HepG2 (cell line): ENCODE measurements around the gene KIF23. TPM values are rescaled to one million over a fixed set of nuclear protein-coding genes. Genes with fewer than 3 reads are reported as not detected.

ENCODE experiments used
- ATAC-seq: fragments of 200-7000 bp; cut with Tn5 transposase; 3 replicates; pipeline ENCODE4 v1.9.1; 2020; ENCODE audit warnings: mild to moderate bottlenecking, moderate library complexity
- BruUV-seq: library from RNA; stranded (reverse); fragments of 400-500 nt; replicated peaks from 2 replicates; lab custom pipeline; 2021; lab: Mats Ljungman, UMichigan
- CTCF ChIA-PET: fragments of 300-600 bp; formaldehyde crosslinking; extraction: SDS; loops from one replicate; lab custom pipeline; 2021; ENCODE audit warnings: low total read pairs, inconsistent platforms, low intra/inter-chr PET ratio; lab: Yijun Ruan, JAX
- POLR2A ChIA-PET: fragments of 350-600 bp; sonication (Branson Sonifier 250); formaldehyde crosslinking; loops from one replicate; lab custom pipeline; 2020; ENCODE audit warnings: antibody characterized with exemption, inconsistent platforms; lab: Yijun Ruan, JAX
- DNase-seq: peaks from one replicate; pipeline ENCODE4 v3.0.0-alpha.2; 2015; ENCODE audit warnings: low spot score
- FAIRE-seq: peaks from 3 replicates; lab custom pipeline; 2011; peaks lifted over from hg19 to GRCh38; lab: Jason Lieb, UNC
- H2AFZ ChIP-seq: one replicate; pipeline ENCODE4 v1.6.1; 2011; ENCODE audit warnings: low read length, inconsistent platforms
- H3K27ac ChIP-seq: fragments of 300-600 bp; 3 replicates; pipeline ENCODE4 v1.8.0; 2011; ENCODE audit warnings: mixed run types, mild to moderate bottlenecking, mixed read lengths, low read length, inconsistent platforms; ENCODE audit not compliant: insufficient read depth; ENCODE audit errors: extremely low read length
- H3K27me3 ChIP-seq, 2 experiments: fragments of 200-600 bp in 1 of 2; 2 replicates in 1 of 2; 3 replicates in 1 of 2; pipeline versions ENCODE4 v1.6.0 to v1.8.0; 2011; ENCODE audit warnings: low read length in 2 of 2, mild to moderate bottlenecking in 2 of 2, moderate library complexity in 2 of 2, inconsistent platforms in 1 of 2; ENCODE audit not compliant: insufficient read depth in 2 of 2, control insufficient read depth in 1 of 2
- H3K36me3 ChIP-seq, 2 experiments: fragments of 200-600 bp in 1 of 2; replicated peaks in 1 of 2; 2 replicates in 1 of 2; 3 replicates in 1 of 2; pipeline versions ENCODE4 v1.5.1 to v1.8.0; 2011; ENCODE audit warnings: low read length in 2 of 2, inconsistent platforms in 1 of 2; ENCODE audit not compliant: insufficient read depth in 2 of 2, control insufficient read depth in 1 of 2
- H3K4me1 ChIP-seq: 2 replicates; pipeline ENCODE4 v1.5.1; 2012; ENCODE audit warnings: low read length, inconsistent platforms; ENCODE audit not compliant: insufficient read depth
- H3K4me2 ChIP-seq: 2 replicates; pipeline ENCODE4 v1.6.0; 2011; ENCODE audit warnings: low read depth, low read length, inconsistent platforms
- H3K4me3 ChIP-seq, 3 experiments: fragments of 200-600 bp in 1 of 3; sonication (generic), shearing (Covaris generic) in 1 of 3; replicated peaks in 1 of 3; 2 replicates each; pipeline ENCODE4 v1.5.1; 2011 to 2016; ENCODE audit warnings: low read length in 3 of 3, inconsistent platforms in 2 of 3, low read depth in 2 of 3, mild to moderate bottlenecking in 2 of 3, control low read depth in 1 of 3, mixed read lengths in 1 of 3; ENCODE audit not compliant: insufficient read depth in 1 of 3
- H3K79me2 ChIP-seq: one replicate; pipeline ENCODE4 v1.6.1; 2011; ENCODE audit warnings: low read length, inconsistent platforms; ENCODE audit not compliant: insufficient read depth
- H3K9ac ChIP-seq: 2 replicates; pipeline ENCODE4 v1.6.0; 2011; ENCODE audit warnings: mild to moderate bottlenecking, low read depth, low read length, inconsistent platforms; ENCODE audit not compliant: insufficient read depth
- H3K9me3 ChIP-seq: 2 replicates; pipeline ENCODE4 v1.5.1; 2012; ENCODE audit warnings: mild to moderate bottlenecking, low read length
- H4K20me1 ChIP-seq: 2 replicates; pipeline ENCODE4 v1.6.0; 2011; ENCODE audit warnings: inconsistent platforms, mild to moderate bottlenecking, low read length, moderate library complexity; ENCODE audit not compliant: insufficient read depth
- ASH2L ChIP-seq: fragments of 300-600, 200-600 bp; sonication (generic); IDR thresholded peaks from 2 replicates; pipeline ENCODE4 v1.7.0; 2017; ENCODE audit warnings: low read depth, mild to moderate bottlenecking, moderate library complexity, mixed read lengths, low read length; ENCODE audit not compliant: insufficient read length
- NR0B2 ChIP-seq: sonication (generic); formaldehyde crosslinking; IDR thresholded peaks from 2 replicates; pipeline ENCODE4 v1.4.0; 2020; ENCODE audit warnings: mild to moderate bottlenecking, missing genetic modification reagents
- WGBS: methylation state at CpG from one replicate; pipeline ENCODE4 v1.1.6; 2017; ENCODE audit warnings: low lambda C conversion rate; 5-methylcytosine and 5-hydroxymethylcytosine counted together
- in situ Hi-C: cut with HindIII; loops from 2 replicates; pipeline ENCODE4 v1.10.0; 2017; ENCODE audit warnings: low pct_unique_long_range_greater_than_20kb; ENCODE audit not compliant: extremely low pct_ligation_motif_present
- intact Hi-C: fragments of 100-400 bp; cut with micrococcal nuclease; formaldehyde crosslinking; loops from one replicate; pipeline ENCODE4 v1.10.0; 2022; ENCODE audit not compliant: unreplicated experiment
- polyA plus RNA-seq, 8 experiments: library from polyadenylated mRNA; depleted of rRNA in 3 of 8; stranded (reverse) in 7 of 8; unstranded in 1 of 8; fragments of >200 nt; fragmentation: Illumina TruSeq in 4 of 8; extraction: Trizol in 4 of 8; gene quantifications; 2 replicates each; pipeline versions ENCODE4 v1.2.1 to v1.2.3, GENCODE V29; 2011 to 2016; ENCODE audit warnings: low read depth in 4 of 8, missing spikeins in 1 of 8, mixed read lengths in 1 of 8; ENCODE audit not compliant: insufficient read depth in 1 of 8
- total RNA-seq, 5 experiments: library from RNA; depleted of rRNA; stranded (reverse); fragments of >200 nt; fragmentation: Illumina TruSeq; extraction: Trizol; gene quantifications; 2 replicates each; pipeline ENCODE4 v1.2.3, GENCODE V29; 2016; ENCODE audit warnings: low read depth in 1 of 5
- TF ChIP-seq, protein P1 (sequence below): sonication (generic); formaldehyde crosslinking; IDR thresholded peaks from 2 replicates; pipeline ENCODE4 v1.4.0; 2020; ENCODE audit warnings: missing genetic modification reagents

The KIF23 gene
- total and polyA plus RNA-seq, 2 of the 13 experiments (the other 11 are each of a cell fraction or from before 2014, with no cell fraction given), result 11.3 to 38.1 TPM

DNA sequence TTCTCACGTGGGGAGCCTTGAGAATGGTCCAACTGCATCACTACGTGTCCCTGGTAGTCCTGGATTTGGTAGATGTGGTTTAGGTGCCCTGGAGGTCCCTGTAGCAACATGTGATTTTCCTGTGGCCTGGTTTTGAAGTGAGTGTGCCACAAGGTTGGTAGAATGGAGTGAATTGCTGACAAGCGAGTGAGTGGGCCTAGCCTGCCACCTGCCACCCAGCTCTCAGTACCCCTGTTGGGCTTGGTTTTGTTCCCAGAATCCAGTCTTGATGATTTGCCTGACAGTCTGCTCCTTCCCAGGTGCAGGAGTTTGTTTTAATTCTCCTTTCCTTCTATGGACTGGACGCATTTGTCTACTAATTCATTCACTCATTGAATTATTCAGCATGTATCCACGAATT is 57.9 kb downstream of the KIF23 start:
- POLR2A ChIA-PET, result no interaction called here
- Histone ChIP-seq H3K4me1 (no peaks in the 10 kb centered on the region), H2AFZ (no peak overlapping the region), H3K9ac (no peak overlapping the region), H3K27me3 (peaks cover 6 to 57% of the 10 kb centered on the region in 2 experiments), H3K36me3 (no peaks in the 10 kb centered on the region), H3K4me3 (no peak overlapping the region), H3K9me3 (no peaks in the 10 kb centered on the region), H3K4me2 (no peak overlapping the region), H3K27ac (no peak overlapping the region), H4K20me1 (no peaks in the 10 kb centered on the region; the same call in 1 of the 2 replicates), H3K79me2 (no peaks in the 10 kb centered on the region)
- FAIRE-seq (no peak), ATAC-seq (no peak), DNase-seq (no peak)
- in situ Hi-C loops (loop anchor here (10.0 to 25.0 kb wide), 3 partner anchors 615 to 883 kb away; partner anchors contain the start of genes ANP32A and TLE3), intact Hi-C loops (no loop called here)
- TF ChIP-seq NR0B2 (CRISPR knock-in tag) (no peak), ASH2L (no peak)
- TF ChIP-seq, protein P1, sequence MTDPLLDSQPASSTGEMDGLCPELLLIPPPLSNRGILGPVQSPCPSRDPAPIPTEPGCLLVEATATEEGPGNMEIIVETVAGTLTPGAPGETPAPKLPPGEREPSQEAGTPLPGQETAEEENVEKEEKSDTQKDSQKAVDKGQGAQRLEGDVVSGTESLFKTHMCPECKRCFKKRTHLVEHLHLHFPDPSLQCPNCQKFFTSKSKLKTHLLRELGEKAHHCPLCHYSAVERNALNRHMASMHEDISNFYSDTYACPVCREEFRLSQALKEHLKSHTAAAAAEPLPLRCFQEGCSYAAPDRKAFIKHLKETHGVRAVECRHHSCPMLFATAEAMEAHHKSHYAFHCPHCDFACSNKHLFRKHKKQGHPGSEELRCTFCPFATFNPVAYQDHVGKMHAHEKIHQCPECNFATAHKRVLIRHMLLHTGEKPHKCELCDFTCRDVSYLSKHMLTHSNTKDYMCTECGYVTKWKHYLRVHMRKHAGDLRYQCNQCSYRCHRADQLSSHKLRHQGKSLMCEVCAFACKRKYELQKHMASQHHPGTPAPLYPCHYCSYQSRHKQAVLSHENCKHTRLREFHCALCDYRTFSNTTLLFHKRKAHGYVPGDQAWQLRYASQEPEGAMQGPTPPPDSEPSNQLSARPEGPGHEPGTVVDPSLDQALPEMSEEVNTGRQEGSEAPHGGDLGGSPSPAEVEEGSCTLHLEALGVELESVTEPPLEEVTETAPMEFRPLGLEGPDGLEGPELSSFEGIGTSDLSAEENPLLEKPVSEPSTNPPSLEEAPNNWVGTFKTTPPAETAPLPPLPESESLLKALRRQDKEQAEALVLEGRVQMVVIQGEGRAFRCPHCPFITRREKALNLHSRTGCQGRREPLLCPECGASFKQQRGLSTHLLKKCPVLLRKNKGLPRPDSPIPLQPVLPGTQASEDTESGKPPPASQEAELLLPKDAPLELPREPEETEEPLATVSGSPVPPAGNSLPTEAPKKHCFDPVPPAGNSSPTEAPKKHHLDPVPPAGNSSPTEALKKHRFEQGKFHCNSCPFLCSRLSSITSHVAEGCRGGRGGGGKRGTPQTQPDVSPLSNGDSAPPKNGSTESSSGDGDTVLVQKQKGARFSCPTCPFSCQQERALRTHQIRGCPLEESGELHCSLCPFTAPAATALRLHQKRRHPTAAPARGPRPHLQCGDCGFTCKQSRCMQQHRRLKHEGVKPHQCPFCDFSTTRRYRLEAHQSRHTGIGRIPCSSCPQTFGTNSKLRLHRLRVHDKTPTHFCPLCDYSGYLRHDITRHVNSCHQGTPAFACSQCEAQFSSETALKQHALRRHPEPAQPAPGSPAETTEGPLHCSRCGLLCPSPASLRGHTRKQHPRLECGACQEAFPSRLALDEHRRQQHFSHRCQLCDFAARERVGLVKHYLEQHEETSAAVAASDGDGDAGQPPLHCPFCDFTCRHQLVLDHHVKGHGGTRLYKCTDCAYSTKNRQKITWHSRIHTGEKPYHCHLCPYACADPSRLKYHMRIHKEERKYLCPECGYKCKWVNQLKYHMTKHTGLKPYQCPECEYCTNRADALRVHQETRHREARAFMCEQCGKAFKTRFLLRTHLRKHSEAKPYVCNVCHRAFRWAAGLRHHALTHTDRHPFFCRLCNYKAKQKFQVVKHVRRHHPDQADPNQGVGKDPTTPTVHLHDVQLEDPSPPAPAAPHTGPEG (CRISPR knock-in tag), result no peak
- no TSS peak for BruUV-seq
- WGBS, result 27% methylated on average over 5 of the region's 5 CpGs
- CTCF ChIA-PET, result no interaction called here
